Epidermal melanocyte (primary cell): ENCODE data around the gene VSIG2.

Experiments used
- DNase-seq: peaks from one replicate; pipeline ENCODE4 v3.0.0; 2011; ENCODE audit warnings: low spot score; ENCODE audit not compliant: insufficient read length

The VSIG2 gene

GRCh38 chr11:124748481-124749343 is 3.3 kb downstream of the VSIG2 start:
- no peak for DNase-seq

GRCh38 chr11:124748100-124748418 is 4.0 kb downstream of the VSIG2 start:
- DNase-seq, result no peak

DNA sequence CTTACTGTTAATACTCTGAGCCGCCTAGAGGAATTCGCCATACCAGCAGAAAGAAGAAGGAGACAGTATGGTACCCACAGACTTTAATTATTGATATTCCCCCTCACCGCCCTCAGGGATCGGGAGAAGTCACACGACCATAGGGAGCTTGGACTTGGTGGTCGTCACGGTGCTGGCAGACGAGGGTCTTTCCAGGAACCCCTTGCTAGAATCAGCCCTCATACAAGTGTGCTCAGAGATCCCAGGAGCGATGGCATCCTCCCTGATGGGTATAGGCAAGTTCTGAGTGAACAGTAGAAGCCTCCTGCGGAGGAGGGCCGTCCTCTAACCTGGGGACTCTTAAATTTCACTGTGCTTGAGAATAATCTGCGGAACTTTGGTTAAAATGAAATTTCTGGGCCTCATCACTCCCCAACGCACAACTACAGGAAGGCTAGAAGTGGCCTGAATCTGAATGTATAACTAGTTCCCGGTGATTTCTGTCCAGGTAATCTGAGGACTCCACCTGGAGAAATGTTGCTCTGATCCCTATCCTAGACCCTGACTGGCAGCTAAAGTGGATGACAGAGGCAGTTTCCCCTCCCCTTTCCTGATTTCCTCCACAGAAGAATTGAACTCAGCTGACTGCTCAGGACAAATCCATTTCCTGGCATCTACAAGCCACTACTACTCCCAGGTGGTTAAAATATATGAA is 4.5 kb downstream of the VSIG2 start:
- no peak for DNase-seq

- DNase-seq, result peak; percentile 83
Observed at GRCh38 chr11:124746621-124747243, 5.3 kb downstream of the VSIG2 start.

DNA sequence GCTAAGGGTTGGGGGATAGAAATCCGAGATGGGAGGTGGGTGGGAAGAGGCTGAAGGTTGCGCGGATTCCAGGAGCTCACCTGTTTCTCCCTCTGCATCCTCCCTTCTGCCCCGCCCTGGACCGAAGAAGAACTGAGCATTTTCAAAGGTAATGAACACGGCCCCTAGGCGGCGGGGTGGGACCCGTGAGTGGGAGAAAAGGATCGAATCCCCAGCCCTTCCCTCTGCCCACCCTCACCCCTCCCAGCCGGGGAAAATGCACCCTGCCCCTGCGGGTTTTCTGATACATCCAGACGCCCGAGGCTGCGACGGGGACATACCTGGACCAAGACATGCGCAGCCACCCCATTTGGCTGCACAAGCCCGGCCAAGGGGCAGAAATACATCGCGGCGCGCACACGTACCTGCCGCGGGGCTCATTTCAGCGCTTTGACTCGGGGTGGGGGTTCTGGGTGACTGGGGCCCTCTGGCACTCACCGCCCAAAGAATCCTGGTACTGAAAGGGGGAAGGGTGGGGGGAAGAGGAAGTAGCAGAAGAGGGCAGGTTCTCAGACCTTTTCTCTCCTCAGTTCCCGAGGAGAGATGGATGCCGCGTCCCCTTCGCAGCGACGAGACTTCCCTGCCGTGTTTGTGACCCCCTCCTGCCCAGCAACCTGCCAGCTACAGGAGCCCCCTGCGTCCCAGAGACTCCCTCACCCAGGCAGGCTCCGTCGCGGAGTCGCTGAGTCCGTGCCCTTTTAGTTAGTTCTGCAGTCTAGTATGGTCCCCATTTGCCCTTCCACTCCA is 6.0 kb downstream of the VSIG2 start:
- no peak for DNase-seq

- no peak for DNase-seq
Observed at GRCh38 chr11:124745270-124745834, 6.7 kb downstream of the VSIG2 start.

- DNase-seq, result no peak
Observed at GRCh38 chr11:124743050-124743449, 9.0 kb downstream of the VSIG2 start.

GRCh38 chr11:124742555-124742954 is 9.5 kb downstream of the VSIG2 start:
- no peak for DNase-seq

- DNase-seq, result no peak
Observed at GRCh38 chr11:124740277-124740882, 11.7 kb downstream of the VSIG2 start.

DNA sequence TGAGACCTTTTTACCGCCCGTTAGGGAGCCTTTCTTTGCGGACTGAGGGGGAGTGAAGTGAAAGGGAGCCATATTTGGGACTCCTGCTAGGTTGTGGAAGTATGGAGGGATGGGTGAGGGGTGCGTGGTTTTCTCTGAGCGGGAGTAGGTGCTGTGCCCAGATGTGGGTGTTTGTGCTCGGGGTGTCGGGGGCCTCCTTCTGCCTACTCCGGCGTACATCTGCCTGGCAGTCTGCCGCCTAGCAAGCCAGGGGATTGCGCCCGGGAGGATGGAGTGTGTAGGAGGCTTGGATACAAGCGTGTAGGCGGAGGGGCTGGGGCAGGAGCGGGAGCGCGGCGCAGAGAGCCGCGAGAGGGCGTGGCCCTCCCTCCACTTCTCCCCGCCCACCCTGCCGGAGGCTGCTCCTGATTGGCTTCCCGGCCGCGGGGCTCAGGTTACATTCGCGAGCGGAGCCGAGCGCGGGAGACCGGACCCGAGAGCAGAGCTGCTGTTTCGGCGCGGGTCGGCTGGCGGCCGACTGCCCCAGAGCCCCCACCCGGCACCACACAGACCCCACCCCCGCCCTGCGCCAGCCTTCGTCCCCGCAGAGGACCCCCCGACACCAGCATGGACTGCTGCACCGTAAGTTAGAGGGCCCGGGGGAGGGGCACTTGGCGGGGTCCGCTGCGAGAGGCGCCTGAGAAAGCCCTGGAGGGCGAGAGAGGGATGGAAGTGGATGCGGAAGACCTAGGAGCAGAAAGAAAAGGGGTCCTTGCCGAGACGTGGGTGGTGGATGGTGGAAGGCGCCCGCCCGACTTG is 12.4 kb downstream of the VSIG2 start, which contains the start of gene NRGN:
Gene NRGN (plus strand): TSS at position 464 of the 798 bp plus-strand sequence. CDS start 143 bp downstream, at position 607.
- DNase-seq, result peak; percentile 97

- DNase-seq, result no peak
Observed at GRCh38 chr11:124738713-124739478, 13.2 kb downstream of the VSIG2 start.

- no peak for DNase-seq
Observed at GRCh38 chr11:124737638-124738305, 14.3 kb downstream of the VSIG2 start.

GRCh38 chr11:124736736-124737135 is 15.3 kb downstream of the VSIG2 start:
- DNase-seq, result no peak

- no peak for DNase-seq
Observed at GRCh38 chr11:124732230-124732629, 19.8 kb downstream of the VSIG2 start.

DNA sequence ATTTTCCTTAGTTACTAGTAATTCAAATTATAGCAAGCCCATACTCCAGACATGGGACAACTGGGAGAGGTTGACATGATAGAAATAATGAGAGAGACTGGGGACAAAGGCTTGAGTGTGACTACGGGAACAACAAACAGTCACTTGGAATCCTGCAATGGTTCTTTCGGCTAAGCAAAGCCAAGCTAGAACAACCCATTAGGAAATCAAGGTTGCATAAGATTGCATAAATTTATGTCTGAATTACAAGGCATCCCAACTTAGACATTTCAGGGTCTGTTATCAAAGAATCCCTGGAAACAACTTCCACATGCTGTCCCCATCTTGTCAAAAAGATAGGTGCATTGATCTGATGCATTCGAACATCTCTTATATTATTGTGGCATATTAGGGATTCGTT is 22.5 kb downstream of the VSIG2 start:
- no peak for DNase-seq

- no peak for DNase-seq
Observed at GRCh38 chr11:124728134-124728533, 23.9 kb downstream of the VSIG2 start.

GRCh38 chr11:124727474-124727873 is 24.6 kb downstream of the VSIG2 start:
- DNase-seq, result no peak

DNA sequence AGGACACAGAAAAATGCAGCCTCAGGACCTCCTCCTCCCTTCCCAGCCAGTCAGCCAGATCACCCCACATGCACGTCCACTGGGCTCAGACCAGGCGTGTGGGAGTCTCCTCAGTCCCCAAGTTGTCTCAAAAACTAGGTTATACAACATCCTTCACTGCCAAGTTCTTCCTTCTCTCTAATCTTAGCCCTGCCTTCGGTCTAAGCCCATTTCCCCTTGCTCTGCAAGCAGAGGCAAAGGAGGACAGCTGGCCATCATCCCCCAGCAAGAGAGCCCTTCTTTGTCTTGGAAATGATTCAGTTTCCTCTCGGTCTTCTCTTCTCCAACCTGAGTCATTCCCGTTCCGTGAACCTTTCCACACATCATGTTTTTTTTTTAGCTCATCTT is 26.3 kb downstream of the VSIG2 start:
- DNase-seq, result no peak
